ENCODE measurements around the gene RMRP.

RMRP gene

GRCh38 chr9:35679766-35680330 lies 22.0 kb upstream of the RMRP start:
- H3K9me3 ChIP-seq (ENCODE audit: control insufficient read depth, low read length), result no peaks in the 10 kb centered on the region
- peaks cover 4% of the 10 kb centered on the region for H3K4me1 ChIP-seq (ENCODE audit: control insufficient read depth, insufficient read depth, low read length, poor library complexity, severe bottlenecking)
- no peak for DNase-seq
- no peak overlapping the region for H3K27ac ChIP-seq (ENCODE audit: insufficient read depth, low read length, poor library complexity, severe bottlenecking)
- H3K4me3 ChIP-seq (ENCODE audit: insufficient read depth, low read depth, low read length, poor library complexity, severe bottlenecking), result no peak overlapping the region
- no peaks in the 10 kb centered on the region for H3K36me3 ChIP-seq (ENCODE audit: control insufficient read depth, insufficient read depth, low read length)
- no peaks in the 10 kb centered on the region for H3K27me3 ChIP-seq (replicated peaks; ENCODE audit: control insufficient read depth, insufficient read depth, low read length, poor library complexity, severe bottlenecking)

GRCh38 chr9:35679091-35679490 lies 21.3 kb upstream of the RMRP start:
- Histone ChIP-seq H3K4me3 (ENCODE audit: insufficient read depth, low read depth, low read length, poor library complexity, severe bottlenecking) (no peak overlapping the region), H3K36me3 (ENCODE audit: control insufficient read depth, insufficient read depth, low read length) (no peaks in the 10 kb centered on the region)

GRCh38 chr9:35675732-35676392 lies 18.0 kb upstream of the RMRP start:
- Histone ChIP-seq H3K36me3 (ENCODE audit: control insufficient read depth, insufficient read depth, low read length) (no peaks in the 10 kb centered on the region), H3K9me3 (ENCODE audit: control insufficient read depth, low read length) (no peaks in the 10 kb centered on the region), H3K27ac (ENCODE audit: insufficient read depth, low read length, poor library complexity, severe bottlenecking) (no peak overlapping the region), H3K4me1 (ENCODE audit: control insufficient read depth, insufficient read depth, low read length, poor library complexity, severe bottlenecking) (peaks cover 4% of the 10 kb centered on the region), H3K27me3 (replicated peaks; ENCODE audit: control insufficient read depth, insufficient read depth, low read length, poor library complexity, severe bottlenecking) (no peaks in the 10 kb centered on the region), H3K4me3 (ENCODE audit: insufficient read depth, low read depth, low read length, poor library complexity, severe bottlenecking) (peak overlapping the region; percentile 51)
- DNase-seq, result peak in 1 of 3 donors; percentile 32

More at GRCh38 chr9:35679091-35679490, 21.3 kb upstream of the RMRP start:
- Histone ChIP-seq H3K27me3 (replicated peaks; ENCODE audit: control insufficient read depth, insufficient read depth, low read length, poor library complexity, severe bottlenecking) (no peaks in the 10 kb centered on the region), H3K4me1 (ENCODE audit: control insufficient read depth, insufficient read depth, low read length, poor library complexity, severe bottlenecking) (peaks cover 4% of the 10 kb centered on the region), H3K9me3 (ENCODE audit: control insufficient read depth, low read length) (no peaks in the 10 kb centered on the region), H3K27ac (ENCODE audit: insufficient read depth, low read length, poor library complexity, severe bottlenecking) (no peak overlapping the region)
- DNase-seq, result no peak

GRCh38 chr9:35675204-35675603 lies 17.4 kb upstream of the RMRP start:
- H3K27me3 ChIP-seq (replicated peaks; ENCODE audit: control insufficient read depth, insufficient read depth, low read length, poor library complexity, severe bottlenecking), result no peaks in the 10 kb centered on the region
- DNase-seq, result no peak
- H3K27ac ChIP-seq (ENCODE audit: insufficient read depth, low read length, poor library complexity, severe bottlenecking), result no peak overlapping the region
- no peaks in the 10 kb centered on the region for H3K36me3 ChIP-seq (ENCODE audit: control insufficient read depth, insufficient read depth, low read length)
- no peaks in the 10 kb centered on the region for H3K9me3 ChIP-seq (ENCODE audit: control insufficient read depth, low read length)
- peak overlapping the region; percentile 51 for H3K4me3 ChIP-seq (ENCODE audit: insufficient read depth, low read depth, low read length, poor library complexity, severe bottlenecking)
- H3K4me1 ChIP-seq (ENCODE audit: control insufficient read depth, insufficient read depth, low read length, poor library complexity, severe bottlenecking), result peaks cover 4% of the 10 kb centered on the region

- Histone ChIP-seq H3K9me3 (ENCODE audit: control insufficient read depth, low read length) (no peaks in the 10 kb centered on the region), H3K27ac (ENCODE audit: insufficient read depth, low read length, poor library complexity, severe bottlenecking) (no peak overlapping the region), H3K4me3 (ENCODE audit: insufficient read depth, low read depth, low read length, poor library complexity, severe bottlenecking) (no peak overlapping the region), H3K27me3 (replicated peaks; ENCODE audit: control insufficient read depth, insufficient read depth, low read length, poor library complexity, severe bottlenecking) (no peaks in the 10 kb centered on the region), H3K36me3 (ENCODE audit: control insufficient read depth, insufficient read depth, low read length) (no peaks in the 10 kb centered on the region), H3K4me1 (ENCODE audit: control insufficient read depth, insufficient read depth, low read length, poor library complexity, severe bottlenecking) (peaks cover 4% of the 10 kb centered on the region)
- DNase-seq, result no peak
Measured at GRCh38 chr9:35674025-35674361, 16.2 kb upstream of the RMRP start.

- no peak within 1 kb of the TSS for H3K4me3 ChIP-seq (ENCODE audit: insufficient read depth, low read depth, low read length, poor library complexity, severe bottlenecking)
- no peaks in the 10 kb centered on the region for H3K9me3 ChIP-seq (ENCODE audit: control insufficient read depth, low read length)
- no peaks in the 10 kb centered on the region for H3K27me3 ChIP-seq (replicated peaks; ENCODE audit: control insufficient read depth, insufficient read depth, low read length, poor library complexity, severe bottlenecking)
- no peak for DNase-seq
- no peak within 1 kb of the TSS for H3K27ac ChIP-seq (ENCODE audit: insufficient read depth, low read length, poor library complexity, severe bottlenecking)
- no peaks in the 10 kb centered on the region for H3K36me3 ChIP-seq (ENCODE audit: control insufficient read depth, insufficient read depth, low read length)
- H3K4me1 ChIP-seq (ENCODE audit: control insufficient read depth, insufficient read depth, low read length, poor library complexity, severe bottlenecking), result peaks cover 4% of the 10 kb centered on the region
Measured at GRCh38 chr9:35673132-35674024, 15.6 kb upstream of the RMRP start, which contains the start of gene CA9. Gene CA9 (plus strand): TSS chr9:35673928. CDS start chr9:35673960, 32 bp downstream.

GRCh38 chr9:35669331-35670145 lies 11.7 kb upstream of the RMRP start:
- H3K36me3 ChIP-seq (ENCODE audit: control insufficient read depth, insufficient read depth, low read length), result no peaks in the 10 kb centered on the region
- no peaks in the 10 kb centered on the region for H3K9me3 ChIP-seq (ENCODE audit: control insufficient read depth, low read length)
- DNase-seq, result no peak
- H3K4me1 ChIP-seq (ENCODE audit: control insufficient read depth, insufficient read depth, low read length, poor library complexity, severe bottlenecking), result peaks cover 5% of the 10 kb centered on the region
- no peak overlapping the region for H3K27ac ChIP-seq (ENCODE audit: insufficient read depth, low read length, poor library complexity, severe bottlenecking)
- no peak overlapping the region for H3K4me3 ChIP-seq (ENCODE audit: insufficient read depth, low read depth, low read length, poor library complexity, severe bottlenecking)
- no peaks in the 10 kb centered on the region for H3K27me3 ChIP-seq (replicated peaks; ENCODE audit: control insufficient read depth, insufficient read depth, low read length, poor library complexity, severe bottlenecking)

GRCh38 chr9:35667939-35668338 lies 10.1 kb upstream of the RMRP start:
- H3K36me3 ChIP-seq (ENCODE audit: control insufficient read depth, insufficient read depth, low read length), result no peaks in the 10 kb centered on the region
- peaks cover 17% of the 10 kb centered on the region for H3K4me1 ChIP-seq (ENCODE audit: control insufficient read depth, insufficient read depth, low read length, poor library complexity, severe bottlenecking)
- no peaks in the 10 kb centered on the region for H3K9me3 ChIP-seq (ENCODE audit: control insufficient read depth, low read length)
- DNase-seq, result no peak
- H3K27ac ChIP-seq (ENCODE audit: insufficient read depth, low read length, poor library complexity, severe bottlenecking), result no peak overlapping the region
- H3K4me3 ChIP-seq (ENCODE audit: insufficient read depth, low read depth, low read length, poor library complexity, severe bottlenecking), result no peak overlapping the region
- no peaks in the 10 kb centered on the region for H3K27me3 ChIP-seq (replicated peaks; ENCODE audit: control insufficient read depth, insufficient read depth, low read length, poor library complexity, severe bottlenecking)

- Histone ChIP-seq H3K4me1 (ENCODE audit: control insufficient read depth, insufficient read depth, low read length, poor library complexity, severe bottlenecking) (peaks cover 30% of the 10 kb centered on the region), H3K27ac (ENCODE audit: insufficient read depth, low read length, poor library complexity, severe bottlenecking) (no peak overlapping the region), H3K27me3 (replicated peaks; ENCODE audit: control insufficient read depth, insufficient read depth, low read length, poor library complexity, severe bottlenecking) (no peaks in the 10 kb centered on the region), H3K36me3 (ENCODE audit: control insufficient read depth, insufficient read depth, low read length) (no peaks in the 10 kb centered on the region), H3K4me3 (ENCODE audit: insufficient read depth, low read depth, low read length, poor library complexity, severe bottlenecking) (no peak overlapping the region), H3K9me3 (ENCODE audit: control insufficient read depth, low read length) (no peaks in the 10 kb centered on the region)
- no peak for DNase-seq
Measured at GRCh38 chr9:35666549-35666948, 8.7 kb upstream of the RMRP start.

Measured in effector memory CD4-positive, alpha-beta T cell (primary cell).